ENCODE results near the gene FHIT. TPM values are rescaled to one million over a fixed set of nuclear protein-coding genes. Genes with fewer than 3 reads are reported as not detected.

The FHIT gene
- total RNA-seq, 4 donors from 2014 or later: 1.6 to 12.9 (median 7.8) TPM

DNA sequence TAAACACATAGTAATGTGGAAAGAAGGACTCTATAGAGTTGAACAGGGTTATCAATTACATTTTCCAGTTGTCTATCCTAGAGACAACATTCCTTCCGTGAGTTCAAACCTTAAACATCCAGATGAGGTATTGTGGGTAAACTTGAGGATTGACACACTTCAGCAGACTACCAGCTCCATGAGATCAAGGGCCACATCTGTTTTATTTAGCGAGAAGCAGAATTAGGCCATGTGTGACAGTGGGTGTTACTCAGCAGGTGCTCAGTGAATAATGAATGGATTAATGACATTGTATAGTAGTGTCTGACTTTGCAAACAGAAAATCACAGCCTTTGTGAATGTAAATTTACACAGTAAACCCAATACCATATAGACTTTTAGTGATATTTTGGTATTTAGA is 1260.3 kb downstream of the FHIT start:
- WGBS, 2 donors: 76 to 89% methylated on average over 2 of the region's 2 CpGs
- Histone ChIP-seq H3K4me1 (no peaks in the 10 kb centered on the region), H3K36me3 (no peaks in the 10 kb centered on the region), H3K9me3 (no peaks in the 10 kb centered on the region), H3K4me3 (no peak overlapping the region), H3K27me3 (no peaks in the 10 kb centered on the region), H3K27ac (no peak overlapping the region)
- DNase-seq (ENCODE audit: low spot score in 2 of 2): no peak
- TF ChIP-seq POLR2A (IDR thresholded peaks at IDR 0.05) (no peak), EP300 (IDR thresholded peaks at IDR 0.05) (no peak)
- TF ChIP-seq, protein P1, sequence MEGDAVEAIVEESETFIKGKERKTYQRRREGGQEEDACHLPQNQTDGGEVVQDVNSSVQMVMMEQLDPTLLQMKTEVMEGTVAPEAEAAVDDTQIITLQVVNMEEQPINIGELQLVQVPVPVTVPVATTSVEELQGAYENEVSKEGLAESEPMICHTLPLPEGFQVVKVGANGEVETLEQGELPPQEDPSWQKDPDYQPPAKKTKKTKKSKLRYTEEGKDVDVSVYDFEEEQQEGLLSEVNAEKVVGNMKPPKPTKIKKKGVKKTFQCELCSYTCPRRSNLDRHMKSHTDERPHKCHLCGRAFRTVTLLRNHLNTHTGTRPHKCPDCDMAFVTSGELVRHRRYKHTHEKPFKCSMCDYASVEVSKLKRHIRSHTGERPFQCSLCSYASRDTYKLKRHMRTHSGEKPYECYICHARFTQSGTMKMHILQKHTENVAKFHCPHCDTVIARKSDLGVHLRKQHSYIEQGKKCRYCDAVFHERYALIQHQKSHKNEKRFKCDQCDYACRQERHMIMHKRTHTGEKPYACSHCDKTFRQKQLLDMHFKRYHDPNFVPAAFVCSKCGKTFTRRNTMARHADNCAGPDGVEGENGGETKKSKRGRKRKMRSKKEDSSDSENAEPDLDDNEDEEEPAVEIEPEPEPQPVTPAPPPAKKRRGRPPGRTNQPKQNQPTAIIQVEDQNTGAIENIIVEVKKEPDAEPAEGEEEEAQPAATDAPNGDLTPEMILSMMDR (IDR thresholded peaks at IDR 0.05): no peak

DNA sequence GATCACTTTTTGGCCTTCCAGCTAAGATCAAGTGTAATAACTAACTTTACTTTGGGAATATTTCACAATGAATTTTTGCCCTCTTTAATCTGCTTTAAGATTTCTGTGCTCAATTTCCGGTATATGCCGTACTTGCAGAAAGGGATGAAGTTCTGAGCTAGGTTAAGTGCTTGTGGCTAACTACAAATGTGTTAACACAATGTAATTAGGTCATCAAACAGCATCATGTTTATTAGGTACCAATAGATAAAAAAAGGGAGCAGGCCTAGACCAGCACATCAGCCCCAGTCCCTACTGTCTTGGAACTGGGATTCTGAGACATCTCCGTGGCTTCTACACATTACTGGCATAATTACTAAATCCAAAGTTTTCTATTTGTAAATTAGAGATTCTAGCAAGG is 1268.7 kb downstream of the FHIT start:
- no peak for DNase-seq (ENCODE audit: low spot score in 2 of 2)
- no peaks in the 10 kb centered on the region for H3K27me3 ChIP-seq
- no peaks in the 10 kb centered on the region for H3K36me3 ChIP-seq
- H3K4me1 ChIP-seq: no peaks in the 10 kb centered on the region
- WGBS, 2 donors: 97 to 99% methylated on average over 3 of the region's 3 CpGs
- no peak overlapping the region for H3K27ac ChIP-seq
- no peaks in the 10 kb centered on the region for H3K9me3 ChIP-seq
- no peak overlapping the region for H3K4me3 ChIP-seq
- TF ChIP-seq, protein P1 (IDR thresholded peaks at IDR 0.05): no peak

DNA sequence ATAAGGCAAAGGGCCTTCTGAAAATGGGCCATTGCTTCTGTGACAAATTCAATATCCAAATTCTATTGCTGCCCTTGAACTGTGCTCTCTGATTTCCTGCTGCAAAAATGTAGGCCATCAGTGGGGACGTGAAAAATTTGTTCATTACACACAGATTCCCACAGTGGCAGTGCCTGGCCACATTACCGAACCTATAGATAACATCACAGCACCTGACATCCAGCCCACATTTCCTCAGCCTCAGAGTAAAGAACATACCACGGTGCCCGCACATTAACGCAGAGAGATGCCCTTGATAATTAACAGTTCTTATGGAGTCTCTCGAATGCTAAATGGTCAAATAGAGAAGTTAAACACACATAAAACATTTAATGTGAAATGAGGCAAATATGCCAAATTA is 1269.9 kb downstream of the FHIT start:
- TF ChIP-seq EP300 (IDR thresholded peaks at IDR 0.05) (no peak), POLR2A (IDR thresholded peaks at IDR 0.05) (no peak)
- TF ChIP-seq, protein P1 (IDR thresholded peaks at IDR 0.05): no peak
- no peaks in the 10 kb centered on the region for H3K27me3 ChIP-seq
- no peak overlapping the region for H3K4me3 ChIP-seq
- no peaks in the 10 kb centered on the region for H3K36me3 ChIP-seq
- WGBS, 2 donors: 85 to 93% methylated on average over 6 of the region's 6 CpGs
- H3K27ac ChIP-seq: no peak overlapping the region
- no peak for DNase-seq (ENCODE audit: low spot score in 2 of 2)
- no peaks in the 10 kb centered on the region for H3K4me1 ChIP-seq
- no peaks in the 10 kb centered on the region for H3K9me3 ChIP-seq

DNA sequence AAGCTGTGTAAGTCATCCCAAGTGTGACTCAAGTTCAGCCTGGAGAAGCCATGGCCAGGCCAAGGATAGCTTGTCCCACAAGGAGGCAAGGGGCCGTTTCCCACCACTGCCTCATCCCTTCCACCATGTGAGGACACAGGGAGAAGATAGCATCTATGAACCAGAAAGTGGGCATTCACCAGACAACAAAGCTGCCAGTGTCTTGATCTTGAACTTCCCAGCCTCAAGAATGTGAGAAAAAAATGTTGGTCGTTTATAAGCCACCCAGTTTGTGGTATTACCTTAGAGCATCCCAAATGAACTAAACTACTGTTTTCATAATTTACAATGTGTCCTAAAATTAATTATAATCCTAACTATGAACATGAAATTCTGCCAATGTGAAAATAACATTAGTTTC is 1270.7 kb downstream of the FHIT start:
- WGBS, 2 donors: 23 to 34% methylated on average over 2 of the region's 2 CpGs
- Histone ChIP-seq H3K9me3 (no peaks in the 10 kb centered on the region), H3K27me3 (no peaks in the 10 kb centered on the region), H3K27ac (no peak overlapping the region), H3K4me1 (no peaks in the 10 kb centered on the region), H3K36me3 (no peaks in the 10 kb centered on the region), H3K4me3 (no peak overlapping the region)
- DNase-seq (ENCODE audit: low spot score in 2 of 2): no peak
- no peak for TF ChIP-seq POLR2A (IDR thresholded peaks at IDR 0.05)
- TF ChIP-seq, protein P1 (IDR thresholded peaks at IDR 0.05): no peak
- TF ChIP-seq EP300 (IDR thresholded peaks at IDR 0.05): no peak

DNA sequence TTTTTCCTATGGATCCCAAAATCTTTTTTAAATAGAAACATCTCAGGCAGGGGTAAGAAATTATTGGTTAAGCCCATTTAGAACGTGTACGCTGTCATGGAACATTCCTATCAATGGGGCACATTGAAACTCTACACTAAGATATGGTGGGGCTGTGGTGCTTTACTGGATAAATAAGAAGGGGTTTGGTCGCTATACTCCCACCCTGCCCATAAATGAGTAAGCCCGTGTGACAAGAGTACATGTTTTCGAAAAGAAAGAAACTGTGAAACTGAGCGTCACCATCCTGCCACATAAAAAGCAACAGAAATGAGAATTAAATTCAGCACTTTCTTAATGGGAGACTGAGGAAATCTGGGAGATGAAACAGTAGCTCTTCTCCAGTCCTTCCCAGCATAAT is 1271.7 kb downstream of the FHIT start:
- Histone ChIP-seq H3K4me3 (no peak overlapping the region), H3K27ac (no peak overlapping the region), H3K27me3 (no peaks in the 10 kb centered on the region), H3K9me3 (no peaks in the 10 kb centered on the region), H3K4me1 (no peaks in the 10 kb centered on the region), H3K36me3 (no peaks in the 10 kb centered on the region)
- 89 to 91% methylated on average over 6 of the region's 6 CpGs for WGBS, 2 donors
- TF ChIP-seq, protein P1 (IDR thresholded peaks at IDR 0.05): no peak
- TF ChIP-seq POLR2A (IDR thresholded peaks at IDR 0.05) (no peak), EP300 (IDR thresholded peaks at IDR 0.05) (no peak)
- no peak for DNase-seq (ENCODE audit: low spot score in 2 of 2)
